GM12874 (cell line): ENCODE data around the gene EIF2S1.

Experiments
- CTCF ChIP-seq: IDR thresholded peaks from 2 replicates; pipeline ENCODE4 v1.5.1; 2011; ENCODE audit warnings: low read depth, mild to moderate bottlenecking, control low read depth, low read length, moderate library complexity; ENCODE audit not compliant: insufficient read depth

Gene EIF2S1

GRCh38 chr14:67385120-67385519 is 25.0 kb downstream of the EIF2S1 start:
- TF ChIP-seq CTCF = no peak

GRCh38 chr14:67385618-67386017 is 25.5 kb downstream of the EIF2S1 start:
- TF ChIP-seq CTCF = no peak

GRCh38 chr14:67387195-67387594 is 27.1 kb downstream of the EIF2S1 start:
- TF ChIP-seq CTCF = no peak

GRCh38 chr14:67389275-67389674 is 29.1 kb downstream of the EIF2S1 start:
- no peak for TF ChIP-seq CTCF

- TF ChIP-seq CTCF = no peak
Observed at GRCh38 chr14:67389811-67390534, 29.8 kb downstream of the EIF2S1 start.

- TF ChIP-seq CTCF = no peak
Observed at GRCh38 chr14:67391268-67391667, 31.1 kb downstream of the EIF2S1 start.

- no peak for TF ChIP-seq CTCF
Observed at GRCh38 chr14:67392123-67392522, 32.0 kb downstream of the EIF2S1 start.
